HS-27A (cell line): Measurements from ENCODE around the gene DAND5.
"Not testable (repeated sequence)": the region's sequence is repeated elsewhere in the genome, so short reads cannot be mapped to it uniquely, and the experiment has no call there.

ENCODE experiments used
- DNase-seq: peaks from one replicate; pipeline ENCODE4 v3.0.0-alpha.2; 2012; ENCODE audit warnings: low read depth, missing footprints

DAND5 gene

DNA sequence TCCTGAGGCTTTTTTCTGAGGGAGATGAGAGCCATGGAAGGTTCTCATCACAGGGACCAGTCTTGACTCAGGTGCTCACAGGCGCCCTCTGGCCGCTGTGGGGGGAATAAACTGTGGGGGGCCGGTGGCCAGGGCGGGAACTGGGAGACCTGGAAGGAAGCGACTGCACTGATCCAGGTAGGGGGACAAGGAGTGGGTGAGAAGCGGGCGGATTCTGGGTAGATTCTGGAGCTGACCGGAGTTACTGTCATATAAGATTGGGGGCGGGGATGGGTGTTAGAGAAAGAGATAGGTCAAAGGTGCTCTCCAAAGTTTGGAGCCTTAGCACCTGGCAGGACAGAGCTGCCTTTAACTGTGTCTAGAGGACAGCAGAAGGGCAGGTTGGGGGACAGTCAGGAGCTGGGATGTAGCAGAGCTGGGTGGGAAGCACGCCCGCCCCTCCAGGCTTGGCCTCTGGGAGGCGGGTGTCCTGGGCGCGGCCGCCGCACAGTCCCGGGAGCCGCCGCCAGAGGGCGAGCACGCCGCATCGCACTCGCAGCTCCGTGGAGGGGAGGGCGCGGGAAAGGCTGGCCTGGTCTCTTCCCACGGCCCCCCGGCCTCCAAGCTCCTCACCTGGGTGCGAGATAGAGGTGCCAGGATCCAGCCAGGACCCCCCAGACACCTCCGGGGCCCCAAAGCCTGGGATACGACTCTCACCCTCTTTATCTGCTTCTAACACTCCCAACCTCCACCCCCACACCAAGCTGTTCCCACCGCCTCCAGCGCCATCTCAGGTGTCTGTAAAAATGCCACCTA is 4.2 kb upstream of the DAND5 start:
- DNase-seq = no peak

- no peak for DNase-seq
These were observed 3.6 kb upstream of the DAND5 start for GRCh38 chr19:12965812-12966135.

DNA sequence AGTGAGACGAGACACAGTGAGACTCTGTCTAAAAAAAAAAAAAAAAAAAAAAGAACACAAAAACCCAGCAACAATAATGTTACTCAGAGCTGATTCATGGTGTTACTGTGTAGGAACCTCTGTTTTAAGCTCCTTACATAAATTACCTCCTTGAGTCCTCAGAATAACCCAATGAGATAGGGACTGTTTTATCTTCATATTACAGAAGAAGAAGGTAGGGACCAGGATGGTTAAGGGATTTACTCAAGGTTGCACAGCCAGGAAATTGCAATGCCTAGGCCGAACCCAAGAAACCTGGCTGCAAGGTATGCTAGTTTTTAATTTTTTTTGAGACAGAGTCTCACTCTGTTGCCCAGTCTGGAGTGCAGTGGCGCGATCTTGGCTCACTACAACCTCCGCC is 1.5 kb upstream of the DAND5 start:
- DNase-seq = no peak

- DNase-seq = no peak
These were observed 869 bp downstream of the DAND5 start for GRCh38 chr19:12970070-12970820.

DNA sequence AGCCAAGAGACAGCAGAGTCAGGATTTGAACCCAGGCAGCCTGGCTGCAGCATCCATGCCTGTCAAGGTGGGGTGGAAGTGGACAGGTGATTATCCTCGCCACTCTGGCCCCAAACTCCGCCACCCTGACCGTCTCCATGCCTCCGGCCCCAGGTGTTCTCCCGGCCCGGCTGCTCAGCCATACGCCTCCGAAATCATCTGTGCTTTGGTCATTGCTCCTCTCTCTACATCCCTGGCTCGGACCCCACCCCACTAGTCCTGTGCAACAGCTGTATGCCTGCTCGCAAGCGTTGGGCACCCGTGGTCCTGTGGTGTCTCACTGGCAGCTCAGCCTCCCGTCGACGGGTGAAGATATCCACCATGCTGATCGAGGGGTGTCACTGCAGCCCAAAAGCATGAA is 3.9 kb downstream of the DAND5 start:
- no peak for DNase-seq

GRCh38 chr19:12974301-12975220 is 5.2 kb downstream of the DAND5 start:
- no peak for DNase-seq

- DNase-seq = no peak
These were observed 5.9 kb downstream of the DAND5 start for GRCh38 chr19:12975221-12975741.

DNA sequence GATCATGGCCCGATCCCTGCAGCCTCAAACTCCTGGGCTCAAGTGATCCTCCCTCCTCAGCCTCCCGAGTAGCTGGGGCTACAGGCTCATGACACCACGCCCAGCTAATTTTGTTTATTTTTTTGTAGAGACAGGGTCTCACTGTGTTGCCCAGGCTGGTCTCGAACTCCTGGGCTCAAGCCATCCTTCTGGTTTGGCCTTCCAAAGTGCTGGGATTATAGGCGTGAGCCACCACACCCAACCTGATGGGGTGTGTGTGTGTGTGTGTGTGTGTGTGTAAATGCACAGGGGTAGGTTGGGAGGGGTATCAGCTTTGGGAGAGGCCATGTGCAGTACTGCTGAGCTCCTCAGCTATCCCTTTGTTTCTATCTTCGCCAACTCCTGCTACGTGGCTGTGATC is 6.7 kb downstream of the DAND5 start:
- not testable (repeated sequence) for DNase-seq

DNA sequence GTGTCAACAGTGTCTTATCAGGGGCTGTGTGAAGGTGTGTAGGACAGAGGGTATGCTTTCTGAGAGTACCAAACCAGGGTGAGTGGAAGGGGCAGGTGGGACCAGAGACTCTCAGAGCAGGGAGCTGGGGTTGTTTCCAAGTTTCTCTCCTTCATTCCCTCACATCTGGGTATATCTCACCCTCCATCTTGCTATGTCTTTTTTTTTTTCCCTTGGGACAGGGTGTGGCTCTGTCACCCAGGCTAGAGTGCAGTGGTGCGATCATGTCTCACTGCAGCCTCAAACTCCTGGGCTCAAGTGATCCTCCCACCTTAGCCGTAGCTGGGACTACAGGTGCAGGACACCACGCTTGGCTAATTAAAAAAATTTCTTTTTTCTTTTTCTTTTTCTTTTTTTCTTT is 10.6 kb downstream of the DAND5 start:
- DNase-seq = no peak

- no peak for DNase-seq
These were observed 13.3 kb downstream of the DAND5 start for GRCh38 chr19:12982648-12983047.

- DNase-seq = no peak
These were observed 13.7 kb downstream of the DAND5 start for GRCh38 chr19:12983091-12983490.

DNA sequence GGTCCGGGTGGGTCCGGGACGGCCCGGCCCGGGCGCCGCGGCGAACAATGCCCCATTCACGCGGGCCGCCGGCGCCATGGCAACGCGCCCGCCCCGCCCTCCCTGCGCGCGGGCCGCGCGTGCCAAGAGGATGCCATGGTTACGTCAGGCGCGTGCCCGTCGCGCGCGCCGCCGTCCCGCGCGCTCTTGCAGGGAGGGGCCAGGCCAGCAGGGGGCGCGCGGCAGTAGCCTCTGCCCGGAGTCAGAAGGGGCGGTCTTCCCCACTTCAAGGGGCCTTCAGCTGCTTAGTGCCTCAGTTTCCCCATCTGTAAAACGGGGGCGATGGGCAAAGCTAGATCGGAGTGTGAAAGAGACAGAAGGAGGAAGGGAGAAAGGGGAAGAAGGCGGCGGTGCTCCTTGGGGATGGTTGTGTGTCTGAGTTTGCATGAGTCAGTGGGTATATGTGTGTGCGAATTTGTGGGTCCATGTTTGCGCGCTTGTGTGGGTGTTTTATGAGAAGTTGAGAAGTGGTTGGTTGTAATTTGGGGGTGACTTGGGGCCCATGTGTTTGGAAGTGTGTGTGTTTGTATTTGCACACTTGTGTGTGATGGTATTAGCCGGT is 14.3 kb downstream of the DAND5 start:
- no peak for DNase-seq

- no peak for DNase-seq
These were observed 14.8 kb downstream of the DAND5 start for GRCh38 chr19:12984143-12984627.

GRCh38 chr19:12984683-12985048 is 15.3 kb downstream of the DAND5 start:
- DNase-seq = no peak

DNA sequence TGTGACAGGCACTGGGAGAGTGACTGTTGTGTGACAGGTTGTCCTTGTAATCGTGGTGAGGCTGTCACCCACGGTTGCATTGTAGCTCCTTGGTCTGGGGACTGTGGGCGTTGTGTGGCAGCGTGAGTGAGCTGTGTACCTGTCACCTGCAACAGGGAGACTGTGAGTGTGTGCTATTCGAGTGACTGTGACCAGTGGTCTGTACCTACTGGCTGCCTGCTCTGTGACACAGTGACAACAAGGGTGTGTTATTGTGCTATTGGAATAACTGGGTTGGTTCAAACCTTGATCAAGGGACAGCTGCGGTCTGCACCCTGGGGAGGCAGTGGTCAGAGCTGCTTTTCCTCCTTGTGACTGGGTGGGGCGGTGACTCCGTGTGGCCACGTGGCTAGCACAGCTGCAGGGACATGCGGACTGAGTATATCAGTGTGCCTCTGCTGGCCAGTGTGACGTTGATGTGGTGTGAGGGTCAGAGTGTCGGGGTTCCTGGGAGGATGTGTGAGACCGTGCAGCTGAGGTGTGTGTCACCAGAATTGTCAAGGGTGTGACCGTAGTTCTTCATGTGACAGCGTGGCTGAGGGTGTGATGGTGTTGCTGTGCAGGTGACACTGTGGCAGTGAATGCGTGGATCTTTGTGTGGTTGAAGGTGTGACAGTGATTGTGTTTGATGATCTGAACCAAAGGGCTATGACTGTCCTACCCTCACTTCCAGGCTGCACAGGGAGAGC is 15.8 kb downstream of the DAND5 start:
- no peak for DNase-seq

GRCh38 chr19:12986726-12987125 is 17.4 kb downstream of the DAND5 start:
- no peak for DNase-seq

DNA sequence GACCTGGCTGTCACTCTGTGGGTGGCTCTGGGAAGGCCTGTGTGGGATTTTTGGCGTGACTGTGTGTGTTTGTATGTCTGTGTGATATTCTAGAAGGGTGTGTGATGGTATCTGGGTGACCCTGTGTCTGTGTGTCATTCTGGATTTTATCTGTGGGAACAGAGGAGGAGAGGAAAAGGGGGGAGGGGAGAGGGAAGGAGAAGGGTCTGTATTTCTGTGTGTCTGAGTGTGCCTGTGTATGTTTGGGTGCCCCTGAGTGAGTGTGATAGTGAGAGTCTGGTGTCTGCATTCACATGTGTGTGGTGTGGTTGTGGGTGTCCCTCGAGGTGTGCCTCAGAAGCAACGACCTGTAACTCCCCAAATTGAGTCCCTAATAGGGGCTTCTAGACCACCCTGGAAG is 17.8 kb downstream of the DAND5 start:
- DNase-seq = no peak

GRCh38 chr19:12987781-12988180 is 18.4 kb downstream of the DAND5 start:
- no peak for DNase-seq

GRCh38 chr19:12990431-12990830 is 21.1 kb downstream of the DAND5 start:
- DNase-seq = no peak

GRCh38 chr19:12990853-12991252 is 21.5 kb downstream of the DAND5 start:
- DNase-seq = no peak

DNA sequence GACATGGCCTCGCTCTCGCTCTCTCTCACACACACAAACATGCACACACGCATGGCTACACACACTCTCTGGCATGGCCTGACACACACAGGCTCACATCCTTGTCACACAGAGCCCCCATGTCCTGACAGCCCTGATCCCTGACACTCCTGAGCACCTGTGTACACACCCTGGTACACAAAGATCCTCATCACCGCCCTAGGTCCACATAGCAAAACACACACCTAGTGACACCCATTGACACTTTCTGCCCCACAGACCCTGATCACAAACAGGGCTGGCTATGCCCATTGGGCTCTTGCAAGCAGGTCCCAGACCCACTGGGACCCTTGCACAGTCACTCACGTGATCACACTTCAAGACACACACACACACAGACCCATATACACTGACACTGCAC is 21.9 kb downstream of the DAND5 start:
- no peak for DNase-seq
